ENCODE data around the gene MGAT4B.
"Not testable (repeated sequence)": the region's sequence is repeated elsewhere in the genome, so short reads cannot be mapped to it uniquely, and the experiment has no call there.

MGAT4B gene

DNA sequence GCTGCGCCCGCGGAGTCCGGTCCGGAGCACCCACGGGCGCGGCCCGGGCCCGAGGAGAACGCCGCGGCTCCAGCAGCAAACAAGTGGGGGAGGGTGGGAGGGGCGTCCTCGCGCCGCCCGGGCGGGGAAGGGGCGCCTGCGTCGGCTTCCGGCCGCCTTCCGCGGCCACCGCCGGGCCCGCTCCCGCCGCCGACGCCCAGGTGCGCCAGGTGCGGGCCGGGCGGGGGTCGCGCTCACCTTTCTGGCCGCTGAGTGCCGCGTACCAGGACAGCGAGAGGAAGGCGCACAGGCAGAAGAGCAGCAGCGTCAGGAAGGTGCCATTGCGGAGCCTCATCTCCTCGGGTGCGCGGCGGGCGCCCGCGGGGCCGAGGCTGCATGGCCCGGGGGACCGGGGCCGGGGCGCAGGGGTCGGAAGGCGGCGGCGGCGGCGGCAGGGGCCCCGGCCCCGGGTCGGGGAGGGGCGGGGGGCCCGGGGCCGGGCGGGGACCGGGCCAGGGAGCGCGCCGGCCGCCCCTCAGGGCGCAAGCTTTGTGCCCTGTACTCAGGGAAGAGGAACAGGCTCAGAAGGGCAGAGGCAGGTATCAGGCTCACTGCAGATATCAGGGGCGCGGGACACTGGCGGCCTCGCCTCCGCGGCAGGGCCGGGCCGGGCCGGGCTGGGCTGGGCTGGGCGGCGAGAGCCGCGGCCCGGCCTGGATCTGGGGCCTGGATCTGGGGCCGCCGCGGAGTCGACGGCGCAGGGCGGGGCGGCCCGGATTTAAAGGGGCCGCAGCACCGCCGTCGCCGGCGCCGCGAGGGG lies at the start of gene MGAT4B:
MGAT4B (minus strand) TSS at position 617 of the 799 bp plus-strand sequence; CDS start at position 334, 283 bp downstream.
- peak; percentile 69 for DNase-seq

DNA sequence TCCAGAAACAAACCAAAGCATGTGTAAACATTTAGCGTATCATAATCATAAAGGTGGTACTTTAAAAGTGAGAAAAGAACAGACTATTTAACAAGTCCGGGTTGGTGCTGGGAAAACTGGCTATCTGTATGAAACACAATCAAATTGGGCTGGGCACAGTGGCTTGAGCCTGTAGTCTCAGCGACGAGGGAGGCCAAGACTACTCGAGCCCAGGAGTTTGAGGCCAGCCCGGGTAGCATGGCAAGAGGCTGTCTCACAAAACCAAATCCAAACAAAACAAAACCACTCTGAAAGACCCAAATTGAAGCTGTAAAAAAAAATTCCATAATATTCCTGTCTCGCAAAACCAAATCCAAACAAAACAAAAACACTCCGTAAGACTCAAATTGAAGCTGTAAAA lies 47.7 kb upstream of the MGAT4B start:
- DNase-seq, result no peak

DNA sequence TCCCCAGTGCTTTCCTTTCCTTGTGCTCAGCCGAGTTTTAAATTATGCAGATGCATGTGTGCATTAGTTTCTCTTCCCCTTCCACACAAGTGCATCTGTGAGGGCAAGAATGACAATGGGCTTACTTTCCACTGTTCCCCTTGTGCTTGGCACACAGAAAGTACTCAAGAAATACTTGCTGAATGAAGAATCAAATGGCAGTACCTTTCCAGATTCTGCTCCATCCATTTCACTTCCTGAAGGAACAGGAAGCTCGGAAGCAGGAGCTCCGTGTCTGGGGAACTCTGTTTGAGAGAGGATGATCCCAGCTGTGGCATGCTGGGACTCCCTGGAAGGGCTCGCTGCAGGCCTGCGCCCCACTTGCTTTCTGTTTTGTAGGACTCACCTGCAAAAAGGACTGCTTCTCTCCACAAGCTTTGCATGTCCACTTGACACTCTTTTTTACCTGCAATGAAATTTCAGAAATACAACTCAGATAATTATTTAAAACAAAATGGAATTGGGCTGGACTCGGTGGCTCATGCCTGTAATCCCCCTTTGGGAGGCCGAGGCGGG lies 46.4 kb upstream of the MGAT4B start:
- no peak for DNase-seq

DNA sequence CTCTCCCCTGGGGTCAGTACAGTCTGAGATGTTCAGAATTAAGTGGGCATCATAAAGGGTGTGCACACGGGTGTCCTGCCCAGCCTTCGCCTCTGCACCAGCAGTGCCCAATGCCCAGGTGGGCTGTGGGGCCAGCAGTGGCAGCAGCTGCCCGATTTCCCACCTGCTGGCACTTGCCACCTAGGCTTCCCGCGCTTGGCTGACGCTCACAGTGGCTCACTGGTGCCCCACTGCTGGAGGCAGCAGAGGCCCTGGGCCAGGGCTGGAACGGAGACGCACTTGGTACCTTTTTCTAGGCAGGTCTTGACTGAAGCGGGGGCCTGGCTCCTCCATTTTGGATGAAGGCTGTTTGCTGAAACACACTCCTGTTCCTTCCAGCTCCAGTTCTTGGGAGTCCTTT lies 35.0 kb upstream of the MGAT4B start:
- no peak for DNase-seq

DNA sequence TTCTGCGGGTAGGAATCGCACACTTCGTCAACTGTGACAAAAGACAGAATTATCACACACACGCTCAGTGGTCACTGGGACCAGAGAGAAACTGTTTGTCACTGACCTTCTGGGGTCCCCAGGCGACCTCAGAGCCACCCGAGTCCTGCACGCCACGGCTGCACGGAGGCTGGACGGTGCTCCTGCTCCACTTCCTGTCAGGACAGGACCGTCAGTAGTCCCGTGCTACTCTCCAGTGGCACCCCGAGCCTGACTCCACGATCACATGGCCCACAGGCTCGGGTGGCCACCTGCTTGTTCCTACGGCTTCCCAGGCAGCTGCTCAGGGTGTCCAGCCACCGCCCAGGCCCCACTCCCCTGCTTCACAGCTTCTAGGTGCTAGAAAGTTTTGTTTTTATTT lies 34.1 kb upstream of the MGAT4B start:
- DNase-seq, result no peak

DNA sequence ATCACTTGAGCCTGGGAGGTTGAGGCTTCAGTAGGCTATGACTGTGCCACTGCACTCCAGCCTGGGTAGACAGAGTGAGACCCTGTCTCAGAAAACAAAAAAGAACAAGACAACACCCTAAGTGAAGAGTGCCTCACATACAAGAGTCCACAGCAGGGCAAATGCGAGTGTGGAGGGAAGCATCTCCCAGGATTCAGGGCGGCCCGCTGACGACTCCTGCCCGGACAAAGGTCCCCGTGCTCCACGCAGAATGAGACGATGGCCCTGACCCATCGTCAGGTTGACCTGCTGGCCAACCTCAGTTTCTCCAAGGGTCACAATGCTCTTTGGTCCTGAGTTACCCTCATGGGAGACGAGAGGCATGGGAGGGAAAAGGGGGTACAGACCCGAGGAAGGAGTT lies 33.7 kb upstream of the MGAT4B start:
- DNase-seq, result no peak

DNA sequence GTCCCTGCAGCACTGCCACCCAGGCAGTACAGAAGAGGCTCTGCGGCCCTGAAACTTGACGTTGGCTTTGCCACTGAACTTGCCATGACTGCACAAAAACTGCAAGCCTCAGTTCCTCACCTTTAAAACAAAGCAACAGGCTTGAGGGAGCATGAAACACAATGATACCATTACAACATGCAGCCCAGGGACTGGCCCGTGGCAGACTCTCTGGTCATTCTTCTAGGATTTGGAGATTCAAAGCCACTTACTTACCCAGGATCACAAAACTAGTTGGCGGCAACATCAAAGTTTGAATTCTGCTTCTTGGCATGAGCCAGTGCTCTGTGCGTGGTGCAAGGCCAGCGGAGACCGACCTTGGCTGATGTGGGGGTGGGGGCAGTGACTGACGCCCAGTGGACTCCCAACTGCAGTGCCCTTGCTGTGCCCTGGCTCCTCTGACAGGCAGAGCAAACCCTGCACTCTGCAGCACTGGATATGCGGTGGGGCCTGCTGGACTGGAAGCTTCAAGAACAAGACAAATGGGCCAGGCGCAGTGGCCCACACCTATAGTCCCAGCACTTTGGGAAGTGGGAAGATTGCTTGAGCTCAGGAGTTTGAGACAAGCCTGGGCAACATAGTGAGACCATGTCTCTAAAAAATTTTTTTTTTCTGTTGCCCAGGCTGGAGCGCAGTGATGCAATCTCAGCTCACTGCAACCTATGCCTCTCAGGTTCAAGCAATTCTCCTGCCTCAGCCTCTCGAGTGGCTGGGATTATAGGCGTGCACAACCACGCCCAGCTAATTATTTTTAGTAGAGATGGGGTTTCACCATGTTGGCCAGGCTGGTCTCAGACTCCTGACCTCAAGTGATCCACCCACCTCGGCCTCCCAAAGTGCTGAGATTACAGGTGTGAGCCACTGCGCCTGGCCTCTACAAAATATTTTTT lies 32.9 kb upstream of the MGAT4B start:
- DNase-seq, result no peak

DNA sequence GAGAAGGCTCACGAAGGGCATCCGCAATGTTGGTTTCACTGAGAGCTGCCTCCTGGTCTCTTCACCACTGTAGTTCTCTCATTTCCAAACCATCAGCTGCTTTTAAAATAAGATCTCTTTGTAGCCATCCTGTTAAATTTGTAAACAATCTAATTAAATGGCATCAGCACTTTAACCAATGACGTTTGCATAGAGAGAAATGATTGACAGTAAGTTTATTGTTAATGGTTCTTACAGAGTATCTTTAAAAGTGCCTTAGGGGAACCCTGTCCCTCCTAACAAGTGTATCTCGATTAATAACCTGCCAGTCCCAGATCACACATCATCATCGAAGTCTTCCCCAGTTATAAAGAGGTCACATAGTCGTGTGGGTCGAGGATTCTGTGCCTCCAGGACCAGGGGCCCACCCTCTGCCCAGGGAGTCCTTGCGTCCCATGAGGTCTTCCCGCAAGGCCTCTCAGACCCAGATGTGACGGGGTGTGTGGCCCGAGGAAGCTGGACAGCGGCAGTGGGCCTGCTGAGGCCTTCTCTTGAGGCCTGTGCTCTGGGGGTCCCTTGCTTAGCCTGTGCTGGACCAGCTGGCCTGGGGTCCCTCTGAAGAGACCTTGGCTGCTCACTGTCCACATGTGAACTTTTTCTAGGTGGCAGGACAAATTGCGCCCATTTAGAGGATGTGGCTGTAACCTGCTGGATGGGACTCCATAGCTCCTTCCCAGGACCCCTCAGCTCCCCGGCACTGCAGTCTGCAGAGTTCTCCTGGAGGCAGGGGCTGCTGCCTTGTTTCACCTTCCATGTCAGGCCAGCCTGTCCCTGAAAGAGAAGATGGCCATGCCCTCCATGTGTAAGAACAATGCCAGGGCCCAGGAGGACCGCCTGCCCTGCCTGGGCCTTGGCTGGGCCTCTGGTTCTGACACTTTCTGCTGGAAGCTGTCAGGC lies 30.7 kb upstream of the MGAT4B start:
- no peak for DNase-seq

DNA sequence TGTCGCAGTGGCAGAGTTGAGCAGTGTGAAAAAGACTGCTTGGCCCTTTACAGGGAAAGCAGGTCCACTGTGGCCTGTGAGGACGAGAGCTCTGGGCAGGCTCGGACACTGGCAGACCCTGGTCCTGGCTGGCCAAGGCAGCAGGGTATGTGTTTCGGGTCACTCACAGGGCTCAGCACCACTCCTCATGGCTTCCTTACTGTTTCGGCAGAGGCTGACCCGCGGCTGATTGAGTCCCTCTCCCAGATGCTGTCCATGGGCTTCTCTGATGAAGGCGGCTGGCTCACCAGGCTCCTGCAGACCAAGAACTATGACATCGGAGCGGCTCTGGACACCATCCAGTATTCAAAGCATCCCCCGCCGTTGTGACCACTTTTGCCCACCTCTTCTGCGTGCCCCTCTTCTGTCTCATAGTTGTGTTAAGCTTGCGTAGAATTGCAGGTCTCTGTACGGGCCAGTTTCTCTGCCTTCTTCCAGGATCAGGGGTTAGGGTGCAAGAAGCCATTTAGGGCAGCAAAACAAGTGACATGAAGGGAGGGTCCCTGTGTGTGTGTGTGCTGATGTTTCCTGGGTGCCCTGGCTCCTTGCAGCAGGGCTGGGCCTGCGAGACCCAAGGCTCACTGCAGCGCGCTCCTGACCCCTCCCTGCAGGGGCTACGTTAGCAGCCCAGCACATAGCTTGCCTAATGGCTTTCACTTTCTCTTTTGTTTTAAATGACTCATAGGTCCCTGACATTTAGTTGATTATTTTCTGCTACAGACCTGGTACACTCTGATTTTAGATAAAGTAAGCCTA lies 29.8 kb upstream of the MGAT4B start:
- peak; percentile 60 for DNase-seq

DNA sequence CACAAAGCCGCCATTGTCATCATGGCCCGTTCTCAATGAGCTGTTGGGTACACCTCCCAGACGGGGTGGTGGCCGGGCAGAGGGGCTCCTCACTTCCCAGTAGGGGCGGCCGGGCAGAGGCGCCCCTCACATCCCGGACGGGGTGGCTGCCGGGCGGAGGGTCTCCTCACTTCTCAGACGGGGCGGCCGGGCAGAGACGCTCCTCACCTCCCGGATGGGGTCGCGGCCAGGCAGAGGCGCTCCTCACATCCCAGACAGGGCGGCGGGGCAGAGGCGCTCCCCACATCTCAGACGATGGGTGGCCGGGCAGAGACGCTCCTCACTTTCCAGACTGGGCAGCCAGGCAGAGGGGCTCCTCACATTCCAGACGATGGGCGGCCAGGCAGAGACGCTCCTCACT lies 28.2 kb upstream of the MGAT4B start:
- DNase-seq, result not testable (repeated sequence)

DNA sequence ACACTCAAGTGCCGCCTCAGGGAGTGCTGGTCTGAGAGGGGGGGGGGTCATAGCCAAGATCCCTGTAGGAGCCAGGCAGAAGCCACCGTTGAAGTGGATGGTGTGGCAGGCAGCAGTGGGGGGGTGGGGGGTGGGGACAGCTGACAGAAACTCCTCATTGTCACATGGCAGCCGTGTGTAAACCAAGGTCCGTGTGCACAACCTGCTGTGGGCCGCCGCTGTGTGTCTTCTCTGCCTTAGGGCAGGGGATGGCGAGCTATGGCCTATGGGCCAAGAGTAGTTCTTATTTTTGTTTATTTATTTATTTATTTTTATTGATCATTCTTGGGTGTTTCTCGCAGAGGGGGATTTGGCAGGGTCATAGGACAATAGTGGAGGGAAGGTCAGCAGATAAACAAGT lies 27.5 kb upstream of the MGAT4B start:
- DNase-seq, result no peak

DNA sequence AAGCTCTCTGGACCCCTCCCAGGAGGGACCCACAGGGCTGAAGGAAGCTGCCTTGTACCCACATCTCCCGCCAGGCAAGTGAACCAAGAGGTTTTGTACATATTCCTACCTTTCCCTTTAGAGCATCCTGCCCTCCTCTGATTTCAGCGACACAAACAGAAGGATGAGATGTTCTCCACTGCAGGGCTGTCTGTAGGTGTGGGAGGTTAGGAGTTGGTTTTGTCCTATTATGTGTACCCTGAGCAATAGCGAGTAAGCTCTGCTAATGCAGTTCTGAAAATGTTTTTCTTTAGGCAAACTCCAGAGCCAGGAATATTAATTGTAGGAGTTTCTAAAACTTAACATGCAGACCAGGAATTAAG lies 27.0 kb upstream of the MGAT4B start:
- DNase-seq, result no peak

DNA sequence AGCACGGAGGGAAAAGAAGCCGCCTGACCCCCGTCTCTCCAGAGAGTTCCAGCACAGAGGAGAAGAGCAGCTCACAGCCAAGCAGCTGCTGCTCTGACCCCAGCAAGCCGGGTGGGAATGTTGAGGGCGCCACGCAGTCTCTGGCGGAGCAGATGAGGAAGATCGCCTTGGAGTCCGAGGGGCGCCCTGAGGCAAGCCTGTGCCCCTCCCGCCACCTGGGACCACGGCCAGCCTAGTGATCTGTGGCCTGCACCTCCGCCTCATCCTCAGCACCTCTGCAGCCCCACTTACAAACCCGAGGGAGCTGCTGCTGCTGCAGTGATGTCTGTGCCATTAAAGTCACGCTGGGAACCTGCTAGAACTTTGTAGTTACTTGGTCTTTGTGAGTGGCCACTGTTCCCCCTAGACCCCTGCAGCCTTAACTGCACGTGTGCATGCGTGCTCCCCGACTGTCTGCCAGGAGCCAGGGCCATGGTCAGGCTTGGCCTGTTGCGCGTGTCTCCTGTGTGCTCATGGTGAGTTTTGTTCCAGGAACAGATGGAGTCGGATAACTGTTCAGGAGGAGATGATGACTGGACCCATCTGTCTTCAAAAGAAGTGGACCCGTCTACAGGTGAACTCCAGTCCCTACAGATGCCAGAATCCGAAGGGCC lies 26.5 kb upstream of the MGAT4B start:
- DNase-seq, result no peak

DNA sequence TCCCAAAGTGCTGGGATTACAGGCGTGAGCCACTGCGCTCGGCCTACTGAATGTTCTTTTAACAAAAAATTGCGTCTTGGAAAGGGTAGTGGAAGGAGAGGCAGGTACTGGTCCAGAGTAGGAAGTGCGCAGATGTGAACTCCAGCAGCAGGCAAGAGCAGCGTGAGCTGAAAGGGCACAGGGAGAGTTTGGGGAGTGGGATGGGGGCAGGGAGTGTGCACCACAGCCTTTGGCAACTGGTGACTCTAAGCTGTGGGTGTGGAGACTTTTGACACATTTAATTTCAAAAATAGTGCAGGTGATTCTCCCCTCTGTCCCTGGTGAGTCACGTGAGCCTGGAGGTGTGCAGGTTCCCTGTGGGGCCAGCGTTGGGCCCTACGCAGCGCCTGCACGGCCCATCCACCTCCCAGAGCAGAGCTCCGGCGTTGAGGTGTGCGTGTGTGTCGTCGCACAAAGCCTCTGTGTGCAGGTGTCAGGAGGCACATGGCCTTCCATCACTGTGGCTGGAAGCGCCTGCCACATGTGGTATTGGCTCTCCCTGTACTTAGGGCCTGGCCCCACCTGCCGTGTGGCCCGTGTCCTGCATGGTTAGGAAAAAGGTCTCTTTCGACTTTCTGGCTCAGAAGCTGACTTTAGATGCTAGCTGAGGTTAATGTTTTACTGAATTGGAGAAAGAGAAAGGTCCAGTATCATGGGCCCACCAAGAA lies 25.5 kb upstream of the MGAT4B start:
- no peak for DNase-seq

DNA sequence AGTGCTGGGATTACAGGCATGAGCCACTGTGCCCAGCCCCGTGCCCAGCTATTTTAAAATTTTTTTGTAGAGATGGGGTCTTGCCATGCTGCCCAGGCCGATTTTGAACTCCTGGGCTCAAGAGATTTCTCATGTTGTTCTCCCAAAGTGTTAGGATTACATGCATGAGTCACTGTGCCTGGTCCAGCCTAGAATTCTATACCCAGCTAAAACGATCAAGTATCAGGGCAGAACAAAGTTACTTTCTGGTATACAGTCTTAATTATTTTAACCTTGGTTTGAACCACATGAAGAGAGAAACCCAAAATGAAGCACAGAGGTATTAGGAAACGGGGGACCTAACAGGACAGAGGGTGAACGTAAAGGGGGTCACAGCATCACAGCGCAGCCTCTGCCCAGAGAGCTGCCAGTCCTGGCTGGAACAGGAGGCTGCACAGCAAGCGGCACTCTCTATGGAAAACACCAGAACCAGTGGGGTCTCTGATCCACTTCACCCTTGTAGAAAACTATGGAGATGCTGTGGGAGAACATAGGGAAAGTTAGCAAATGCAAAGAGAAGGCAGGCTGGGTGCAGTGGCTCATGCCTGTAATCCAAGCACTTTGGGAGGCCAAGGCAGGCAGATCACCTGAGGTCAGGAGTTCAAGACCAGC lies 24.3 kb upstream of the MGAT4B start:
- no peak for DNase-seq

DNA sequence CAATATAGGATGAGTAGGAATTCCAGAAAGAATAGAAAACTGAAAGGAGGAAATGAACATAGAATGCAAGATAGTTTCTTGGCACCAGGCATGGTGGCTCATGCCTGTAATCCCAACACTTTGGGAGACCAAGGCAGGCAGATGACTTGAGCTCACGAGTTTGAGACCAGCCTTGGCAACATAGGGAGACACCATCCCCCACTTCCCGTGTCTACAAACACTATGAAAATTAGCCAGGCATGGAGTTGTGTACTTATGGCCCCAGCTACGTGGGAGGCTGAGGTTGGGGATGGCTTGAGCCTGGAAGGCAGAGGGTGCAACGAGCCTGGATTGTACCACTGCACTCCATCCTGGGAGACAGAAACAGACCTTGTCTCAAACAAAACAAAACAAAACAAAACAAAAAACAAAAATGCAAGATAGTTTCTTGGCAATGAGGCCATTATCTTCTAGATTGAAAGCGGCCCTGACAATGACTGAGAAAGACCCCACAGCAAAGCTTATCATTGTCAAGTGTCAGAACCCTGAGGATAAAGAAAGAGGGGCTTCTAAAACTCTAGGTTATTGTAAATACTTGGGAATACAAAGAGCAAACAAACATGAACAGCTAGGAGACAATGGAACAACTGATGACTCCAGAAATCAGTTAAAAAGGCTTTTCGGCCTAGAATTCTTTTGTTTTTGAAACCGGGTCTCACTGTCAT lies 23.2 kb upstream of the MGAT4B start:
- no peak for DNase-seq

DNA sequence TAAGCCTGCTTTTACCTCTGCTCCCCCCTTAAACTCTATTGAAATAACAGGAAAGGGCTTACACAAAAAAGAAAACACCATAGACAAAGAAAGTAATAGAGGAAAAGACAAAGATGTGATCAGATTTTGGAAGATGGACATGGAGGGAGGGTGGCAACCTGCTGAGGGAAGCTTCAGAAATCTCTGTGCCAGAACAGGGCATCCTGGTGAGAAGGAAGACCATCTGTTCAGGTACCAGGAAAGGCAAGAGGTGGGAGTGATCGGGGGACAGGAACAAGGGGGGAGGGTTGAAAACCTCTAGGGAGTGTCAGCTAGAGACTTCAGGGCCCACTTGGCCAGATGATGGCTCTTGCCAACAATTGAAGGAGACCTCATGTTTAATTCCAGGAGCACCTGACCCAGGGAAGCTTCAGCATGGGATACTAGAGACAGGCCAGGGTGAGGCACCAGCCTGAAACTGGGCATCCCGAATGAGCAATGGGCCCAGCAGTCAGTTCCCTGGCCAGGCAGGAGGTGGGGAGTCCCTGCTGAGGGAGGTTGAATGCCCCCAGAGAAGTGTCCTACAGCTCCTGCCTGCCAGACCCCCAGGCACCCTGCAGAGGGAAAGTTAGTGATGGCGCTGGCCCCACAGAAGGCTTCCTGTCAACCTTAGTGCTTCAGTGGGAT lies 22.2 kb upstream of the MGAT4B start:
- no peak for DNase-seq

DNA sequence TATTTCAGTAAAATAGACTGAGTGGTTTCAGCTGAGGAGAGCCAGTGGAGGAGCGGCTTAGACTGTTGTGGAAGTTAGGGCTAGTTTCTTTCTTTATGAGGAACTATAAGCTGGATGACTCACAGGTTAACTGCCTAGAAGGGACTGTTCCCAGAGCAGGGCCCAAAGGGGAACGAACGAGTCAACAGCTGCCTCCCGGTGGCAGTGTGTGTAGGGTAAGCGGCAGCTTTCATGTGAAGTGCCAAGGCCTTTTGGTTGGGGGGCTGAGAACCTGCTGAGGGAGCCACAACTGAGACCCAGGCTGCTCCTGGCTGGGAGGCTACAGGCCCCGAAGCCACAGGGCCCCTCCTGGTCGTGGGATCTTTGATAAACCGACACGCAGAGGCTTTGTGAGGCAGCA lies 21.0 kb upstream of the MGAT4B start:
- DNase-seq, result peak; percentile 57
